GM12874 (cell line): Measurements from ENCODE around the gene SEH1L.

Source experiments
- CTCF ChIP-seq: IDR thresholded peaks from 2 replicates; pipeline ENCODE4 v1.5.1; 2011; ENCODE audit warnings: low read depth, mild to moderate bottlenecking, control low read depth, low read length, moderate library complexity; ENCODE audit not compliant: insufficient read depth

The SEH1L gene

GRCh38 chr18:12947285-12948049 lies at the start of gene SEH1L:
Gene SEH1L, plus strand, starts transcription at chr18:12948011. Its CDS starts 111 bp downstream, at chr18:12948122.
- TF ChIP-seq CTCF = no peak

- no peak for TF ChIP-seq CTCF
Observed at GRCh38 chr18:12904012-12904516, 43.7 kb upstream of the SEH1L start.

- TF ChIP-seq CTCF = no peak
Observed at GRCh38 chr18:12906119-12906518, 41.7 kb upstream of the SEH1L start.

GRCh38 chr18:12906773-12907172 lies 41.0 kb upstream of the SEH1L start:
- no peak for TF ChIP-seq CTCF

- no peak for TF ChIP-seq CTCF
Observed at GRCh38 chr18:12907258-12907925, 40.4 kb upstream of the SEH1L start.

GRCh38 chr18:12908706-12909105 lies 39.1 kb upstream of the SEH1L start:
- no peak for TF ChIP-seq CTCF

GRCh38 chr18:12911025-12911928 lies 36.5 kb upstream of the SEH1L start:
- TF ChIP-seq CTCF = no peak
